CD4-positive, alpha-beta T cell treated with Interleukin-15 for 4 hours (primary cell): ENCODE measurements around the gene SURF4.
"Not testable (repeated sequence)": the region's sequence is repeated elsewhere in the genome, so short reads cannot be mapped to it uniquely, and the experiment has no call there.

Experiments used
- DNase-seq: peaks from one replicate; pipeline ENCODE4 v3.0.0-alpha.2; 2020; ENCODE audit warnings: low spot score

The SURF4 gene

DNA sequence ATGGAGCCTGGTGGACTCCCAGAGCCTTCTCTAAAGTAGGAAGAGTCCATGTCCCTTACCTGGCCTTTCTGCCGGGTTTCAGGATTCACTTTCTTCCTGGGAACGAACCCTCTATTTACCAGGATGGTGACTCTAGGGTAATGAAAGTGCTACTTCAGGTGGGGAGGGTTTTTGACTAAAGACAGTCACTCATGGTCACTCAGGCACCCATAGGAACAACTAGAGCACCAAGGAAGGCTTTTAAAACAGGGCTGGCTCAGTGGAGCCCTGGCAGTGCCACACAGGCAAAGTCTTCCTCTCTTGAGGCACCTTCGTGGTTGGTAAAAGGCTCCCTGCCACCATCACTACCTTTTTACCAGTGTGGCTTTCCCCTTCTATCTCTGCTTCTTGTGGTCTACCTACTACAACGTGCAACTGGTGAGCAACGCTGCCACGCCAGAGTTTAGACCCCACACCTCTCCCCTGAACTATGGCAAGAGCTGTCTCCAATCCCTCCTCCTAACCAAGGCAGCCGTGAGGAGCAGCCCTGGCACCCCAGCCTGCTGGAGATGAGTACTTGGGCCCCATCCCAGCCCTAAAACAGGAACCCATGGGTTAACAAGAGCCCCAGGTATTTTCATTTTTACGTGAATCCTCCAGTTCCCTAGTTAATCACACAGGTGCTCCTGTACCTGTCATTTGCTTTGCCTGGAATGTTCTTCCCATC lies 23.1 kb downstream of the SURF4 start:
- no peak for DNase-seq

DNA sequence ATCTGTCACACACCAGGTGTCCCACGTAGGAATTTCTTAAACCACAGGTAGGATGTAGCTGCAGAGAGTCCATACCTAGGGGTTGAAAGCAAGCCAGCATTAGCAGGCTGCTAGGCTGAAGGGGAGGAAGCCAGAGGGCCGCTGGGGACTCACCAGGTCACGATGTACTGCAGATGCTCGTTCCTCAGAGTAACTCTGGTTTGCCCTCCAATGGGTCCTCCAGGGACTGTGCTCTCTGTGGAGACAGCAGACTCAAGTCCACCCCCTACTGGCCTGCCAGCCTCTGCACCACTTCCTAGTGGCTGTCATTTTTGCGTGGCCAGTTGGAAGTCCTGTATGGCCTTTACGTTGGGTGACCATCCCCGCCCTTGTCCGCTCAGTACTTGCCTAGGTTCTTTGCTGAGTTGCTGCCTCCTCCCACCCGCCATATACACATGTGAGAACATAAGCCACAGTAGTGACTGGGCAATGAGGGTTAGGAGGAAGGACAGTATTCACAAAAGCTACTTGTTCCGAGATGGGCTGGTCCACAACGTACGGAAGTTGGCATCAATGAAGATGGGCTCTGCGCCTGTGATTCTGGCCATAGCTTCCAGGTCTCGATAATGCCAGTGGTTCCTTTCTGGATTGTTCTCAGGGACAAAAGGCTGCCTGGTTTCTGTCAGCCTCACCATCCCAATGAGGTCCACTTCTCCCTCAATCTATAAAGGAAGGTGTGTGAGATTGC lies 23.8 kb downstream of the SURF4 start:
- peak; percentile 25 for DNase-seq

DNA sequence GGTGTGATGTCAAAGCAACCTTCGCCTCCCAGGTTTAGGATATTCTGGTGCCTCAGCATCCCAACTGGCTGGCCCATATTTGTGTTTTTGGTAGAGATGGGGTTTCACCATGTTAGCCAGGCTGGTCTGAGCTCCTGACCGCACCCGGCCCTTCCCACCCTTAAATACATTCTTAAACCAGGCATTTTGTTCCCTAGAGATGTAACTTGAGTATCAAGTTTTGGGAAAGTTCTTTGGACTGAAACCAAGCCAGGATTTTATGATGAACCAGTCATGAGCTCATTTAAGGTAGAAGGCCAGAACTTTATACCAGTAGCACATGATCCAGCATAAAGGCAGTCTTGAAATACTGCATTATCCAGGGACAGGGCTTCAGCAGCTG lies 24.3 kb downstream of the SURF4 start:
- DNase-seq, result no peak

DNA sequence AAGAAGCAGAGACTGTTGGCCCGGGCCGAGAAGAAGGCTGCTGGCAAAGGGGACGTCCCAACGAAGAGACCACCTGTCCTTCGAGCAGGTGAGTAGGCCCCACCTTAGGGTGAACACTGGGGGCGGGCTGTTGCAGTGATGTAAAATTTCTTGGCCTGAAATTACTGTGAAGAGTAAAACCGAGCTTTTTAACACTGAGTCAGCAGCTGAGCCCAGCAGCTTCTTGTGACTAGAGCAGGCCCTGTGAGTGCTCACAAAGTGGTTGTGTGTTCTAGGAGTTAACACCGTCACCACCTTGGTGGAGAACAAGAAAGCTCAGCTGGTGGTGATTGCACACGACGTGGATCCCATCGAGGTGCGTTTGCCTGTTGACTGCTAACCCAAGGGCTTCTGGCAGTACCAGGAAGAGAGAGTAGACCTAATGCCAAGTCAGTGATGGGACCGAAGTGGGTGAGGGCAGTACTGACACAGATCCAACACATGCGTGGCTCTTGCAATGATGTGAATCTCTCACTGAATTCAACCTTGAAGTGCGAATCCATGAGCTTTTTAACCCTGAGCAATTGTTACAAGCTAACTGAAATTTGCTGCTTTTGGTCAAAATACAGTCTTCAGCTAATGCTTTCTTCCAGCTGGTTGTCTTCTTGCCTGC lies 25.8 kb downstream of the SURF4 start:
- DNase-seq, result no peak

GRCh38 chr9:133348718-133349573 lies 26.9 kb downstream of the SURF4 start:
- DNase-seq, result no peak

- peak; percentile 94 for DNase-seq
These were observed 27.7 kb downstream of the SURF4 start, which contains the start of the genes MED22 and RPL7A for GRCh38 chr9:133347985-133348717. Gene MED22, minus strand, starts transcription at chr9:133348131. Its CDS starts 1,469 bp downstream, at chr9:133346662. Gene RPL7A, plus strand, starts transcription at chr9:133348218. Its CDS starts 26 bp downstream, at chr9:133348244.

DNA sequence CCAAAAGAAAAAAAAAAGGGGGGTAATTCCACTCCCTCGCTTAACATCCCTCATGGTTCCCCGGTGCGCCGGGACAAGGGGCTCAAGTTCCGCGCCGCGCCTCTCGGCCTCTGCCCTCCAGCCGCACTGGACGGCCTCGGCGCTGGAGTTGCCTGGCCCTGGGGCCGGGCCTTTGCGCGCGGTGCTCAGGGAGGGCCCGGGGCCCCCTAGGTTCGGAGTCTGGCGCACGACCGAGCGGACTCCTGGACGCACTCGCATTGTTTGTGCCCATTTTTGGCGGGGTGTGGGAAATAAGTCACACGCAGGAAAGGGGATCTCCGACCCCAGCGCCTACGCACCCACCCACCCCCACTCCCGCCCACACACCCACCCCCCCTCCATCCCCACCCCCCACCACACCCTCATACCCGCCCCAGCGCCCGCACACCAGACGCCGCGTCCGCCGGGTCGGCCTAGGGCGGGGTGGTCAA lies 28.3 kb downstream of the SURF4 start:
- peak; percentile 38 for DNase-seq

GRCh38 chr9:133346021-133346785 lies 29.7 kb downstream of the SURF4 start:
- DNase-seq, result no peak

DNA sequence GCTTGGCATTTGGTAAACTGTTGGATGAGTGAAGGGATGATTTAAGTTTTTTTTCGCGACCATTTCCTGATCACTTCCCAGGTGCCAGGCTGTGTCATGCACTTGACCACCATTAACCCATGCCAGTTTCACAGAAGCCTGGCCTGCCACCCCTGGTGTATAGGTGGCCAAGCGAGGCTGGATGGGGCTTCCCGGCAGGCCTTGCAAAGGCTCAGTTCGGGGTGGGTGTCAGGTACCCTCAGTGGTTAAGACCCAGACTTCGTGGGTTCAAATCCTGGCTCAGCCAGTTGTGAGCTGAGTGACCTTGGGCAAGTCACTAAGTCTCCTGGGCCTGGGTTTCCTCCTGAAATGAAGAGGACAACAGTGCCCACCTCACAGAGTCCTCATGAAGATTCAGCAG lies 30.3 kb downstream of the SURF4 start:
- no peak for DNase-seq

GRCh38 chr9:133344979-133345378 lies 30.9 kb downstream of the SURF4 start:
- no peak for DNase-seq

DNA sequence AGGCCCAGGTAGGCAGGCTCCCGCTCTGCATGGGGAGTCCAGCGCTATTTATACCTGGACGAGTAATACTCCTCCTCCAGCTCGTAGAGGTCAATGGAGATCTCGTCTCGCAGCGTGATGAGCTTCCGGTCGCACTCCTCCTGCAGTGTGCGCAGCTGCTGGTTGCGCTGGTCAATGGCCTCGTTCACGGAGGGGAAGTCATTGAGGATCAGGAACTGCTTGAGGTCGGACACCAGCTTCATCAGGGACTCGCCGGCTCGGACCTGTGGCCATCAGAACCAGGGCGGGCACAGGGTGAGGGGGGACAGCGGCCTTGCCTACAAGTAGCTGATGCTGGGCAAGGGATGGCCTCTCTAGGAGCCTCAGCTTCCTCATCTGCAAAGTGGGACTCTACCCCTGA lies 31.8 kb downstream of the SURF4 start:
- DNase-seq, result no peak

DNA sequence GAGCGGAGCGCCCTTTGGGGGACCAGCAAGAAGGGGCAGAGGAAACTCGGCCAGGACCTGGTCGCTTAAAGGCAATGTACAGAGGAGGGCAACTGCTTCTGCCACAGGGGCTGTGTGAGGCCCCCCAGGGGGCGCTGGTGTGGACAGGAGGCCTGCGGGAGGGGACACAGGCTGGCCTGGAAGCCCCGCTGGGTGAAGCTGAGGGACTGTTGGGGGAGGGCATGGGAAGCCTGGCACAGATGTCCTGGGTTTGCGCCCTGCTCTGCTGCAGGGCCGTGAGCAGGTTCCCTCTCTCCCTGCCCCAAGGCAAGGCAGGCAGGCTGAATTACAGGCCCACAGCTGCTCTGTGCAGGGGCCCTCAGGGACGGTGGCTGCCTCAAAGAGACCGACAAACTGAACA lies 33.3 kb downstream of the SURF4 start:
- DNase-seq, result no peak

DNA sequence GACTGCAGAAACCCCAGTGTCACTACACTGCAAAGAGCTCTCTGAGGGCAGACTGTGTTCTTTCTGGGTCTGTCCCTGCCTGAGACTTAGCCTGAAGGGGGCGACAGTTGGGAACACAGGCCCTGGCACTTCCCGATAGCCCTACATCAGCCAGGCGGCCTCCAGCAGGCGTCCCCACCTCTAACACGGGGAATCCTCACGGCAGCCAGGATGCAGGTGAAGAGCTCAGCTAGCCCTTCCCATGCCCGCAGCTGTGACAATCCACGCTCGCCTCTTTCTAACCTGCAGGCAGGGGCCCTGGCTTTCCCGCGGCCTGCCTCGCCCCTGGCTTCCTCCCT lies 33.8 kb downstream of the SURF4 start:
- DNase-seq, result no peak

- no peak for DNase-seq
These were observed 34.3 kb downstream of the SURF4 start for GRCh38 chr9:133341369-133342068.

- DNase-seq, result no peak
These were observed 34.9 kb downstream of the SURF4 start for GRCh38 chr9:133340916-133341315.

- DNase-seq, result no peak
These were observed 35.6 kb downstream of the SURF4 start for GRCh38 chr9:133340256-133340655.

DNA sequence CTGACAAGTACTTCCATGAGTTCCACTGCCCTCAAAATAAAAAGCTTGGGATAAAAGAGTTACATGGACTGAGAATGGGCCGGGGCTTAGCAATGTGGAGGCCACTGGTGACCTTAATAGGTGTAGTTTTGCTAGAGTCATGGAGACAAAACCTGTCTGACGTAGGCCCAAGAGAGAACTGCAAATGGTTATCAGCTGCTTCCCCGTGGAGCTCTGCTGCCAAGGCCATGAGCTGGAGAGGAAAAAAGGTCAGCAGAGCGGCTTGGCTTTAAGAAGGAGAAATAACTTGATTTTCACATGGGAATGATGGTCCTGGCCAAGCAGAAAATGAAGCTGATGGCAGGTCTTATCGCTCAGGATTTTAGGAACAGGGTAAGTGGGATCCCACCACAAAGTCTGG lies 36.2 kb downstream of the SURF4 start:
- DNase-seq, result no peak

GRCh38 chr9:133335924-133336811 lies 39.7 kb downstream of the SURF4 start, which contains the start of gene SURF6:
Gene SURF6, minus strand, starts transcription at chr9:133336188. Its CDS starts 56 bp downstream, at chr9:133336132.
- DNase-seq, result peak; percentile 93

- not testable (repeated sequence) for DNase-seq
These were observed 41.0 kb downstream of the SURF4 start for GRCh38 chr9:133334888-133335287.
